ENCODE measurements around the gene PPFIBP1.

The PPFIBP1 gene

GRCh38 chr12:27696864-27697564 is 173.0 kb downstream of the PPFIBP1 start:
- Histone ChIP-seq H3K9me2 (ENCODE audit: low read depth, low read length) (no peaks in the 10 kb centered on the region), H2AFZ (ENCODE audit: low read length) (no peak overlapping the region), H3K27ac (ENCODE audit: low read depth, low read length, poor library complexity, severe bottlenecking) (no peak overlapping the region), H3K9me3 (ENCODE audit: low read length) (no peaks in the 10 kb centered on the region), H3K4me1 (ENCODE audit: insufficient read depth, low read length, severe bottlenecking) (no peaks in the 10 kb centered on the region), H3K27me3 (ENCODE audit: insufficient read depth, low read length) (no peaks in the 10 kb centered on the region; the same call in 1 of the 2 replicates), H3F3A (ENCODE audit: insufficient read depth, low read length) (no peaks in the 10 kb centered on the region), H3K79me2 (ENCODE audit: insufficient read depth, low read length) (no peaks in the 10 kb centered on the region), H4K20me1 (ENCODE audit: insufficient read depth, low read length) (no peaks in the 10 kb centered on the region), H3K9ac (ENCODE audit: low read length) (no peak overlapping the region), H3K4me2 (ENCODE audit: low read length) (no peak overlapping the region), H3K4me3 (ENCODE audit: low read depth, low read length, poor library complexity, severe bottlenecking) (no peak overlapping the region), H3K36me3 (ENCODE audit: insufficient read depth, low read length) (no peaks in the 10 kb centered on the region)
- no peak for TF ChIP-seq CTCF (IDR thresholded peaks at IDR 0.05; ENCODE audit: low read length)
- TF ChIP-seq EZH2 (IDR thresholded peaks at IDR 0.05; ENCODE audit: borderline replicate concordance, low read length), result no peak

GRCh38 chr12:27703720-27704452 is 179.9 kb downstream of the PPFIBP1 start:
- H3K9me2 ChIP-seq (ENCODE audit: low read depth, low read length), result no peaks in the 10 kb centered on the region
- no peaks in the 10 kb centered on the region for H3F3A ChIP-seq (ENCODE audit: insufficient read depth, low read length)
- no peak overlapping the region for H3K9ac ChIP-seq (ENCODE audit: low read length)
- H3K79me2 ChIP-seq (ENCODE audit: insufficient read depth, low read length), result no peaks in the 10 kb centered on the region
- no peak overlapping the region for H2AFZ ChIP-seq (ENCODE audit: low read length)
- TF ChIP-seq EZH2 (IDR thresholded peaks at IDR 0.05; ENCODE audit: borderline replicate concordance, low read length) (no peak), CTCF (IDR thresholded peaks at IDR 0.05; ENCODE audit: low read length) (peak; percentile 88)
- H3K36me3 ChIP-seq (ENCODE audit: insufficient read depth, low read length), result no peaks in the 10 kb centered on the region
- no peaks in the 10 kb centered on the region for H4K20me1 ChIP-seq (ENCODE audit: insufficient read depth, low read length)
- H3K4me2 ChIP-seq (ENCODE audit: low read length), result no peak overlapping the region
- no peaks in the 10 kb centered on the region for H3K4me1 ChIP-seq (ENCODE audit: insufficient read depth, low read length, severe bottlenecking)
- no peaks in the 10 kb centered on the region for H3K27me3 ChIP-seq (ENCODE audit: insufficient read depth, low read length)
- H3K4me3 ChIP-seq (ENCODE audit: low read depth, low read length, poor library complexity, severe bottlenecking), result no peak overlapping the region
- H3K27ac ChIP-seq (ENCODE audit: low read depth, low read length, poor library complexity, severe bottlenecking), result no peak overlapping the region
- H3K9me3 ChIP-seq (ENCODE audit: low read length), result no peaks in the 10 kb centered on the region

GRCh38 chr12:27705263-27705662 is 181.3 kb downstream of the PPFIBP1 start:
- no peaks in the 10 kb centered on the region for H3K9me2 ChIP-seq (ENCODE audit: low read depth, low read length)
- H3K36me3 ChIP-seq (ENCODE audit: insufficient read depth, low read length), result no peaks in the 10 kb centered on the region; the same call in 1 of the 2 replicates
- H2AFZ ChIP-seq (ENCODE audit: low read length), result no peak overlapping the region
- H3F3A ChIP-seq (ENCODE audit: insufficient read depth, low read length), result no peaks in the 10 kb centered on the region
- H3K9ac ChIP-seq (ENCODE audit: low read length), result no peak overlapping the region
- TF ChIP-seq CTCF (IDR thresholded peaks at IDR 0.05; ENCODE audit: low read length), result peak; percentile 29; the same call in 1 of the 2 replicates
- TF ChIP-seq EZH2 (IDR thresholded peaks at IDR 0.05; ENCODE audit: borderline replicate concordance, low read length), result no peak
- H3K27me3 ChIP-seq (ENCODE audit: insufficient read depth, low read length), result no peaks in the 10 kb centered on the region
- no peaks in the 10 kb centered on the region for H3K79me2 ChIP-seq (ENCODE audit: insufficient read depth, low read length)
- no peak overlapping the region for H3K4me2 ChIP-seq (ENCODE audit: low read length)
- no peaks in the 10 kb centered on the region for H3K9me3 ChIP-seq (ENCODE audit: low read length)
- H3K4me3 ChIP-seq (ENCODE audit: low read depth, low read length, poor library complexity, severe bottlenecking), result no peak overlapping the region
- H3K27ac ChIP-seq (ENCODE audit: low read depth, low read length, poor library complexity, severe bottlenecking), result no peak overlapping the region
- H4K20me1 ChIP-seq (ENCODE audit: insufficient read depth, low read length), result no peaks in the 10 kb centered on the region
- peaks cover 5% of the 10 kb centered on the region for H3K4me1 ChIP-seq (ENCODE audit: insufficient read depth, low read length, severe bottlenecking)

Measured in OCI-LY1 (cell line).